HG03139 (cell line): ENCODE data around the gene GPALPP1.
"Not testable (repeated sequence)": the region's sequence is repeated elsewhere in the genome, so short reads cannot be mapped to it uniquely, and the experiment has no call there.

ENCODE experiments used
- ATAC-seq: cut with Tn5 transposase; IDR thresholded peaks from one replicate; pipeline ENCODE4 v1.9.1; 2021; ENCODE audit not compliant: unreplicated experiment

The GPALPP1 gene

GRCh38 chr13:44989071-44989889 lies at the start of gene GPALPP1, which contains the start of gene NUFIP1:
GPALPP1 (plus strand) TSS chr13:44989538; CDS start chr13:44989655, 117 bp downstream.
NUFIP1 (minus strand) TSS chr13:44989471; CDS start chr13:44989436, 35 bp downstream.
- ATAC-seq: peak; percentile 94

DNA sequence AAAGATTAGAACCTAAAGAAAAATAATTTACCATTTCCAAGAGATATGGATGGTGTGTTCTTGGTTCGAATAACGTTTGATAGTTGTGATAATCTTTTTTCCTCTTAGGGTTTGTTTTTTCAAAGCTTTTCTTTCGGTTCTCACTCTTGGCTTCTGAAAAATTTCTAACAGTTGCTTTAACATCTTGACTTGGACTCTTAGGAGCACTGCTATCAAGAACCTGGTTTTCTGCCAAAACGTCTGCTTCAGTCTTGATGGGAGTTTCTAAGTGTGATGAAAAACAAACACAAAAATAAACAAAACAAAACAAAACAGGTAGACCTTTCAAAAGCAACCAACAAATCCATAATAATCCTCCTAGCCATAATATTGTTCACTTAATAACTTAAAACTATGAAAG lies 45.9 kb upstream of the GPALPP1 start:
- ATAC-seq: not testable (repeated sequence)

GRCh38 chr13:44951184-44951583 lies 38.2 kb upstream of the GPALPP1 start:
- ATAC-seq: no peak

- no peak for ATAC-seq
Measured at GRCh38 chr13:44952671-44953070, 36.7 kb upstream of the GPALPP1 start.

DNA sequence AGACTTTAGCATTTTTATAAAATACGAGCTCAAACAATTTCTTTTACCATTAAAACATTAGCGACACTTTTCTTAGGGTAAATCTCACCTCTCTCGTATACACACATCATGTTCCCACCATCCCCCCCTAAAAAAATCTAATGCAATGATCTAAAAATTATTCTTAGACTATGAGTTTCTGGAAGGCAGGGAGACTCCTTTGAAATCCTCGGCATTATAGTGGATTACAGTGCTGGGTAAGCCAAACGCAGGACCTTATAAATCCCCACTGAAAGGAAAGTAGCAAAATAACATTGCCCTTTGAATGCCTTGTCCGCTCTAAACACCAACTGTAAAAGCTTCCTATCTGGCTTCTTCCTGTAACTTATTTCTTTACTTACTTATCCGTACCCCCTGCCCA lies 35.1 kb upstream of the GPALPP1 start:
- ATAC-seq: no peak

- ATAC-seq: no peak
Measured at GRCh38 chr13:44955406-44955805, 33.9 kb upstream of the GPALPP1 start.

GRCh38 chr13:44961997-44962396 lies 27.3 kb upstream of the GPALPP1 start:
- no peak for ATAC-seq

GRCh38 chr13:44967704-44968433 lies 21.5 kb upstream of the GPALPP1 start:
- ATAC-seq: no peak

DNA sequence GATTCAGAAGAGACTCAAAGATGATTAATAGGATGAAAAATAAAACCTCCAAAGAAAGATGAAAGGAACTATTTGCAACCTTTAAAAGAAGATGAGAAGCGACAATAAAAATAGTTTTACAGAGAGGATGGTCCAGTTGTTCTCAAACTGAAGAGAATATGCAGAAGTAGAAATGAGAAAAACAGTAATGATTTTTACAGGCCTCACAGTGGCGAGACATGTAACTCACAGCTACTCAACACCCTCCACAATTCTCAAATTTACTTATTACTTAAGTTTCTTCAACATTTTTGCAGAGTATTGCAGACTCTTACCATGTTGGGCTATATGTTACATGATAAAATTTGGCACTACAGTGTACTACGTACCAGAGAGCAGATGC lies 20.9 kb upstream of the GPALPP1 start:
- no peak for ATAC-seq

DNA sequence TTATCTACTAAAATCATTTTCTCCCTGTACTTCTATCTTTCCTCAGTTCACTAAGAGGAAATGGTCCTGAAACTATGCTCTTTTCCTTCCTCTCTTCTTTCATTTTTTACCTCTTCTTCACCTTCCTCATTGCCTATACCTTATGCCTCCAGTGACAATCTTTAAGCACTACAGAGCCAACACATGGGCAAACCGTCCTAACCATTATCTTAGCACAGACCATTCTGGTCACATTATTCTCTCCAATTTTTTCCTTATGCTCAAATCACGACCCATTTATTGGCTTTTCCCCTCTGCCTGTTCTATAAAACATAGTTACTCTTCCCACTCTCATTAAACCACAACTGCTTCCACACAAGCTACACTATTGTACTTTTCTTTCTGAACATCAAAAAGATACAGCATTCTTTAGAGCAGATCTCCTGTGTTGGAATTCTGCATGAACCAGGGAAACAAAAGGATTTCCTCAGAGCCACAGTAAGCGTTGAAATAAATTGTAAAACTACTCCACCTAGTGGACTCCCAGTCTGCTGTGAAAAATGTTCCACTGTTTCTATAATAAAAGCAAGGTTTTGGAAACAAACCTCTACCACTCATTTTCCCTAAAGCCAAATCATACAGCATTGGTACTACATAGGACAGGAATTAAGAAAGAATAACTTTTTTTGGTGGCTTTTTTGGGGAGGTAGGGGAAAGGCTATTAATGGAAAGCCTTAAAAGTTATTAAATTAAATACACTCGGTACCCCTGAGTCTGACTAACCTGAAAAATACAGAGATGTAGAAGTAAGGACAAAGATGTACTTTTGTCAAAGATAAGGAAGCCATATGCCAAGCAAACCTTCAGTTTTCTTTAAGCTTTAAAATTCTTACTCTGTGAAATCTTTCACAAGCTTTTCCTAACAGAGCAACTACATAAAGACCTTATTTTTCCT lies 19.5 kb upstream of the GPALPP1 start:
- no peak for ATAC-seq

GRCh38 chr13:44971656-44972595 lies 17.4 kb upstream of the GPALPP1 start:
- no peak for ATAC-seq

- ATAC-seq: no peak
Measured at GRCh38 chr13:44972956-44973581, 16.3 kb upstream of the GPALPP1 start.

GRCh38 chr13:44974056-44974793 lies 15.1 kb upstream of the GPALPP1 start:
- peak; percentile 39 for ATAC-seq

GRCh38 chr13:44976196-44976595 lies 13.1 kb upstream of the GPALPP1 start:
- no peak for ATAC-seq

- ATAC-seq: no peak
Measured at GRCh38 chr13:44976949-44977583, 12.3 kb upstream of the GPALPP1 start.

DNA sequence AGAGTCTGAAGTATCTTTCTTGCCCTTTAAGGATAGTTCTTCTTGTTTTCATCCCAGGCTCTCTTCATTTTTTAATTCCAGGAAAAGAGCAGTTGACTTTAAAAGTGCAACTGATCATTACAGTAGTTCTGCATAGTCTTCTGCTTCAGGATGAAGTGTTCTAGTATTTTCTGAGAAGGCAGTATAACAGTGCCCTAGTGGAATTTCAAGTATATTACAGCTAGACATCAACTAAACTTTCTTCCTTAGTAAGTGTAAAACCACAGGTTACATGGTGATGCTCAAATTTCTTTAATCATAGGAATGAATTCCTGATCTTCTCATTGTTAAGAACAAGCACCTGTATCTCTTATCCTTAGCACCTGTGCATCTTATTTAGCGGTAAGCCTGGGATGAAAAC lies 11.0 kb upstream of the GPALPP1 start:
- ATAC-seq: no peak

DNA sequence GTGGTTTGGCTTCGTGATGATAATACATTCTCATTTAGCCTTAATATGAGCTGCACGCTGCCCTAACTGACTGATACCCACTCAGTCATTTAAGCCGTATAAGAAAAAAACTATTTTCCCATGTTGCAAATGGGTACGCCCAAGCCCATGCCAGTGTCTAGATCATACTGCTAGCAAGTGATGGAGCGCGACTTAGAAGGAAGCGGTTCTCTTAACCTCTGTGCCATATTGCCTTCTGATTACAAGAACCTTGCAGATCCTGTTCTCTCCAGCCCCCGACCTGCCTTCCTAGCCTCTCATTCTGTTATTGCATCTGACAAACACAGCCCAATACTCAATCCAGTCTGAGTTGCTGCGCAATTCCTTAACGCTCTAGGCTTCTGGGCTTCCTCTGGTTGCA lies 603 bp downstream of the GPALPP1 start:
- peak; percentile 3 for ATAC-seq

DNA sequence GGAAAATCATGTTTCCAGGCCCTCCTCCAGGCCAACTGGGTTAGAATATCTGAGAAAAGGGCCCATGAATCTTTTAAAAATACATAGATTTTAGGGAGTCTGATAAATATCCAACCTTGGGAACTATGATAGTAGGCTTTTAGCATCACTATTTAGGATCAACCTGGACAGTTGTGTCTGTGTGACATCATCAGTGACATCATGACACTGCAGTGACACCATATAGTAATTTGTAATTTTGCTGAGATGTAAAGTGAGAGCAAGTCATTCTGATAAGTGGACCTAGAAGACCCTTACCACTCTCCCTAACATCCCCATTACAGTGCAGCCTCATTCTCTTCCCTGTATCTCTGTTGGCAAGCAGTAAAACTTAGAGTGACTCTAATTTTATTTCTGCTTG lies 14.1 kb downstream of the GPALPP1 start:
- ATAC-seq: no peak
